ENCODE results near the gene ARFGAP2. TPM values are rescaled to one million over a fixed set of nuclear protein-coding genes. Genes with fewer than 3 reads are reported as not detected.

Gene ARFGAP2
- total and polyA plus RNA-seq, 4 donors: 51.2 to 140 (median 94.1) TPM

DNA sequence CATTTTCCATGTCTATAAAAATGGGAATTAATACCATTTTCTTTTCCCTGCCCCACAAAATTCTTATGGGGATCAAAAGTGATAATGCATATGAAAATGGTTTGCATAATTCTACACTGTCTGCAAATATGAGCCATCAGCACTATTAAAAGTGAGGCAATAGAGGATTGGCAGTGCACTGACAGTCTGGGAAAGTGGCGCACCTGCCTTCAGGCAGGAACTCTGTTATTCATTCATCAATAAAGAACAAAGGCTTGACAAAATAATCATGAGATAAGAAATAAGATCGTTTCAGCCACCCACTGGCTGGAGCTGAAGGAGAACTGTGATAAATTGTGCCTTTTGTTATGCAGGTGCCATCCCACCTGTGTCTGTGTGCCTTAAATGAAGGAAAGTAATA, 49.5 kb downstream of the ARFGAP2 start:
- 73 to 80% methylated on average over 2 of the region's 2 CpGs for WGBS, 2 donors
- no peaks in the 10 kb centered on the region for H3K4me1 ChIP-seq (ENCODE audit: control insufficient read depth in 5 of 5, insufficient read depth in 5 of 5, low read length in 5 of 5)
- H3K9me3 ChIP-seq (ENCODE audit: control insufficient read depth in 4 of 4, insufficient read depth in 3 of 4, low read length in 3 of 4): no peaks in the 10 kb centered on the region
- TF ChIP-seq CTCF (IDR thresholded peaks at IDR 0.05; ENCODE audit: control extremely low read depth, extremely low read depth): no peak
- H3K27ac ChIP-seq (ENCODE audit: low read depth in 1 of 2, low read length in 1 of 2): no peak overlapping the region
- no peaks in the 10 kb centered on the region for H3K36me3 ChIP-seq (ENCODE audit: control insufficient read depth in 4 of 4, insufficient read depth in 4 of 4, low read length in 4 of 4)
- DNase-seq (no peak), ATAC-seq (ENCODE audit: insufficient read depth, low FRiP score) (no peak)
- no peaks in the 10 kb centered on the region for H3K27me3 ChIP-seq (ENCODE audit: control insufficient read depth in 3 of 3, insufficient read depth in 3 of 3, low read length in 2 of 3)
- H3K9ac ChIP-seq (ENCODE audit: insufficient read depth in 1 of 2, low read length in 2 of 2): no peak overlapping the region
- no peak overlapping the region for H3K4me3 ChIP-seq

GRCh38 chr11:47125083-47125482, 51.6 kb downstream of the ARFGAP2 start:
- DNase-seq (no peak), ATAC-seq (ENCODE audit: insufficient read depth, low FRiP score) (no peak)
- H3K4me3 ChIP-seq: no peak overlapping the region
- H3K27ac ChIP-seq (ENCODE audit: low read depth in 1 of 2, low read length in 1 of 2): no peak overlapping the region
- H3K4me1 ChIP-seq (ENCODE audit: control insufficient read depth in 5 of 5, insufficient read depth in 5 of 5, low read length in 5 of 5): no peaks in the 10 kb centered on the region
- 88 to 90% methylated on average over 7 of the region's 7 CpGs for WGBS, 2 donors
- no peaks in the 10 kb centered on the region for H3K36me3 ChIP-seq (ENCODE audit: control insufficient read depth in 4 of 4, insufficient read depth in 4 of 4, low read length in 4 of 4)
- TF ChIP-seq CTCF (IDR thresholded peaks at IDR 0.05; ENCODE audit: control extremely low read depth, extremely low read depth): no peak
- H3K9me3 ChIP-seq (ENCODE audit: control insufficient read depth in 4 of 4, insufficient read depth in 3 of 4, low read length in 3 of 4): no peaks in the 10 kb centered on the region
- H3K27me3 ChIP-seq (ENCODE audit: control insufficient read depth in 3 of 3, insufficient read depth in 3 of 3, low read length in 2 of 3): no peaks in the 10 kb centered on the region
- no peak overlapping the region for H3K9ac ChIP-seq (ENCODE audit: insufficient read depth in 1 of 2, low read length in 2 of 2)

DNA sequence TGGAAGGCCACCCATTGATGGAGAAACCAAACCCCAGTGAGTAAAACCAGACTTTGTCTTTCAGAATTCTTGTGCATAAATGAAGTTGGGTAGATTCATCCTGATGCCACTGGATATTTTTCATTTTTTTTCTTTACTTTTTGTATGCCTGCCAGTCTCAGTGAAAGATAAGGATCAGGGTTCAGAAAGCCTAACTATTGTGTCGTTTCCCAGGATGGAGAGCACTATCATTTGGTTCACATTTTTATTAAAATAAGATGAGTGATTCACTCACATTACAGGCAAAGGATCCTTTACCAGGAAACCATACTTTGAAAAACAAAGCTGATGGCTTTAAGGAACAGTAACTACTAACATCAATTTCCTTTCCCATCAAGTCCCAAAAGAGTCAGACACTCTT, 52.0 kb downstream of the ARFGAP2 start:
- no peak for ATAC-seq (ENCODE audit: insufficient read depth, low FRiP score)
- H3K27ac ChIP-seq (ENCODE audit: low read depth in 1 of 2, low read length in 1 of 2): no peak overlapping the region
- H3K9ac ChIP-seq (ENCODE audit: insufficient read depth in 1 of 2, low read length in 2 of 2): no peak overlapping the region
- H3K27me3 ChIP-seq (ENCODE audit: control insufficient read depth in 3 of 3, insufficient read depth in 3 of 3, low read length in 2 of 3): no peaks in the 10 kb centered on the region
- whole genome bisulfite sequencing, 2 donors: 75 to 84% methylated on average over 1 of the region's 1 CpG
- no peak for TF ChIP-seq CTCF (IDR thresholded peaks at IDR 0.05; ENCODE audit: control extremely low read depth, extremely low read depth)
- no peak overlapping the region for H3K4me3 ChIP-seq
- no peak for DNase-seq
- H3K36me3 ChIP-seq (ENCODE audit: control insufficient read depth in 4 of 4, insufficient read depth in 4 of 4, low read length in 4 of 4): no peaks in the 10 kb centered on the region
- H3K4me1 ChIP-seq (ENCODE audit: control insufficient read depth in 5 of 5, insufficient read depth in 5 of 5, low read length in 5 of 5): no peaks in the 10 kb centered on the region
- no peaks in the 10 kb centered on the region for H3K9me3 ChIP-seq (ENCODE audit: control insufficient read depth in 4 of 4, insufficient read depth in 3 of 4, low read length in 3 of 4)

DNA sequence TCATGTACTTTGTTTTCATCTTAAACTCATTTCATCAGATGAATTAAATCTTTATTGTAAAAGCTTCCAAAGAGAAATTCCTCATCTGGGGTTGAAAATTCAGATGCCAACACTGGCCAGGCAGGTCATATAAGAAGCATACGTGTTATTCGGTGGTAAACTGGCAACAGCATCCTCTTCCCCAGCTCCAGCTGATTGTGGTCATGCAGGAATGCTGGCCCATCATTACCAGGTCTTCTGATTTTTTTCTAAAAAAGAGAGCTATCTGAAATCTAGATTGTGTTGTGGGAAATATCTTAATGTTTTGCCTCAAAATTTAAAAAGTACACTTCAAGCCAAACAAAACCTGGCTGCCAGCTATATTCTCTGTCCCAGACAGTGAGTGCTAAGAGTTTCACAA, 53.6 kb downstream of the ARFGAP2 start:
- H3K9ac ChIP-seq (ENCODE audit: insufficient read depth in 1 of 2, low read length in 2 of 2): no peak overlapping the region
- DNase-seq: no peak
- H3K27me3 ChIP-seq (ENCODE audit: control insufficient read depth in 3 of 3, insufficient read depth in 3 of 3, low read length in 2 of 3): no peaks in the 10 kb centered on the region
- H3K27ac ChIP-seq (ENCODE audit: low read depth in 1 of 2, low read length in 1 of 2): no peak overlapping the region
- no peaks in the 10 kb centered on the region for H3K36me3 ChIP-seq (ENCODE audit: control insufficient read depth in 4 of 4, insufficient read depth in 4 of 4, low read length in 4 of 4)
- H3K9me3 ChIP-seq (ENCODE audit: control insufficient read depth in 4 of 4, insufficient read depth in 3 of 4, low read length in 3 of 4): no peaks in the 10 kb centered on the region
- no peak for ATAC-seq (ENCODE audit: insufficient read depth, low FRiP score)
- WGBS, 2 donors: 85 to 92% methylated on average over 2 of the region's 2 CpGs
- no peak overlapping the region for H3K4me3 ChIP-seq
- no peaks in the 10 kb centered on the region for H3K4me1 ChIP-seq (ENCODE audit: control insufficient read depth in 5 of 5, insufficient read depth in 5 of 5, low read length in 5 of 5)
- TF ChIP-seq CTCF (IDR thresholded peaks at IDR 0.05; ENCODE audit: control extremely low read depth, extremely low read depth): no peak
